CD4-positive, alpha-beta memory T cell (primary cell): ENCODE data around the gene RFXAP. TPM values are rescaled to one million over a fixed set of nuclear protein-coding genes. Genes with fewer than 3 reads are reported as not detected.
A peak's percentile ranks its signal among the peaks of the same experiment; 100 is the strongest.
"Not testable (repeated sequence)": the region's sequence is repeated elsewhere in the genome, so short reads cannot be mapped to it uniquely, and the experiment has no call there.

ENCODE experiments used
- CTCF ChIA-PET: fragments of 350-600 bp; sonication (Branson Sonifier 250); formaldehyde crosslinking; loops from one replicate; lab custom pipeline; 2021; ENCODE audit warnings: inconsistent platforms; ENCODE audit not compliant: partially characterized antibody; lab: Charles Lee
- POLR2A ChIA-PET: fragments of 350-600 bp; sonication (Branson Sonifier 250); formaldehyde crosslinking; loops from one replicate; lab custom pipeline; 2021; ENCODE audit not compliant: partially characterized antibody; lab: Charles Lee
- DNase-seq, 5 donors: peaks; one replicate each; pipeline versions ENCODE4 v3.0.0 to v3.0.0-alpha.2; 2020 to 2022; ENCODE audit warnings: mixed read lengths in 1 of 5
- H3K27ac ChIP-seq: one replicate; pipeline ENCODE4 v1.7.0; 2013; ENCODE audit warnings: low read depth, low read length
- H3K27me3 ChIP-seq: 2 replicates; pipeline ENCODE4 v1.7.0; 2013; ENCODE audit warnings: mild to moderate bottlenecking, low read length, moderate library complexity; ENCODE audit not compliant: insufficient read depth
- H3K36me3 ChIP-seq: 2 replicates; pipeline ENCODE4 v1.7.0; 2013; ENCODE audit warnings: mild to moderate bottlenecking, low read length, moderate library complexity; ENCODE audit not compliant: insufficient read depth
- H3K4me1 ChIP-seq: 2 replicates; pipeline ENCODE4 v1.7.0; 2013; ENCODE audit warnings: mild to moderate bottlenecking, low read length, moderate library complexity; ENCODE audit not compliant: insufficient read depth
- H3K4me3 ChIP-seq, 2 donors: one replicate each; pipeline ENCODE4 v1.7.0; 2013; ENCODE audit warnings: low read length in 2 of 2, mild to moderate bottlenecking in 1 of 2
- H3K9me3 ChIP-seq, 2 donors: one replicate each; pipeline ENCODE4 v1.7.0; 2013; ENCODE audit warnings: low read length in 2 of 2, control low read depth in 1 of 2; ENCODE audit not compliant: control insufficient read depth in 1 of 2
- H3K27ac Mint-ChIP-seq, 7 donors: one replicate each; pipeline ENCODE4 v1.8.0; 2020 to 2021; ENCODE audit warnings: mixed read lengths in 7 of 7, mild to moderate bottlenecking in 6 of 7, inconsistent platforms in 3 of 7, moderate library complexity in 3 of 7
- H3K27me3 Mint-ChIP-seq, 2 donors: one replicate each; pipeline ENCODE4 v1.8.0; 2020 to 2021; ENCODE audit warnings: mixed read lengths in 2 of 2
- H3K36me3 Mint-ChIP-seq, 2 donors: one replicate each; pipeline ENCODE4 v1.8.0; 2020 to 2021; ENCODE audit warnings: mixed read lengths in 2 of 2, inconsistent platforms in 1 of 2, mild to moderate bottlenecking in 1 of 2
- H3K4me1 Mint-ChIP-seq, 4 donors: one replicate each; pipeline ENCODE4 v1.8.0; 2020 to 2021; ENCODE audit warnings: mixed read lengths in 4 of 4, mild to moderate bottlenecking in 1 of 4
- H3K4me3 Mint-ChIP-seq, 8 donors: one replicate each; pipeline ENCODE4 v1.8.0; 2020 to 2021; ENCODE audit warnings: mixed read lengths in 8 of 8, mild to moderate bottlenecking in 7 of 8, moderate library complexity in 6 of 8, inconsistent platforms in 3 of 8
- H3K9me3 Mint-ChIP-seq, 8 donors: one replicate each; pipeline ENCODE4 v1.8.0; 2020 to 2021; ENCODE audit warnings: mixed read lengths in 8 of 8, mild to moderate bottlenecking in 5 of 8, inconsistent platforms in 3 of 8, moderate library complexity in 1 of 8
- intact Hi-C: fragments of 100-400 bp; cut with micrococcal nuclease; formaldehyde crosslinking; loops from one replicate; pipeline ENCODE4 v1.15.1; 2023
- polyA plus RNA-seq, 2 donors: library from polyadenylated mRNA; unstranded; fragments of 300-500 nt; fragmentation: Illumina TruSeq; gene quantifications; one replicate each; pipeline ENCODE4 v1.2.3, GENCODE V29; 2021
- total RNA-seq, 2 experiments: library from RNA; stranded (reverse); gene quantifications; one replicate each; pipeline ENCODE4 v1.2.3, GENCODE V29; 2021

The RFXAP gene
- total and polyA plus RNA-seq, 4 experiments from 2014 or later = 1.6 to 9.9 (median 5.8) TPM

- POLR2A ChIA-PET = no interaction called here
- CTCF ChIA-PET = no interaction called here
- Histone ChIP-seq H3K4me1 (no peaks in the 10 kb centered on the region), H3K9me3 (no peaks in the 10 kb centered on the region), H3K4me3 (no peak overlapping the region), H3K27ac (no peak overlapping the region), H3K36me3 (no peaks in the 10 kb centered on the region), H3K27me3 (no peaks in the 10 kb centered on the region)
- Mint-ChIP-seq H3K36me3 (no peaks in the 10 kb centered on the region), H3K27ac (no peak overlapping the region), H3K27me3 (peaks cover 17 to 23% of the 10 kb centered on the region in 2 donors), H3K4me3 (no peak overlapping the region), H3K9me3 (peaks cover 0 to 2% (median 0%) of the 10 kb centered on the region in 8 donors), H3K4me1 (no peaks in the 10 kb centered on the region)
- no peak for DNase-seq
- intact Hi-C loops = no loop called here
Measured at GRCh38 chr13:36783890-36784289, 35.1 kb upstream of the RFXAP start.

- H3K9me3 ChIP-seq, H3K36me3 Mint-ChIP-seq, H3K9me3 Mint-ChIP-seq, H3K36me3 ChIP-seq, H3K27ac ChIP-seq, H3K4me3 Mint-ChIP-seq, H3K27ac Mint-ChIP-seq, H3K4me1 ChIP-seq, DNase-seq, CTCF ChIA-PET, H3K4me3 ChIP-seq, H3K27me3 ChIP-seq, POLR2A ChIA-PET, intact Hi-C loops, H3K4me1 Mint-ChIP-seq: not testable (repeated sequence)
- H3K27me3 Mint-ChIP-seq = peaks cover 18 to 26% of the 10 kb centered on the region in 2 donors
Measured at GRCh38 chr13:36786175-36786574, 32.8 kb upstream of the RFXAP start.

GRCh38 chr13:36787181-36787580 lies 31.8 kb upstream of the RFXAP start:
- Histone ChIP-seq H3K27ac (no peak overlapping the region), H3K4me1 (no peaks in the 10 kb centered on the region), H3K4me3 (no peak overlapping the region), H3K36me3 (no peaks in the 10 kb centered on the region), H3K9me3 (no peaks in the 10 kb centered on the region), H3K27me3 (no peaks in the 10 kb centered on the region)
- Mint-ChIP-seq H3K9me3 (peaks cover 0 to 2% (median 0%) of the 10 kb centered on the region in 8 donors), H3K36me3 (no peaks in the 10 kb centered on the region), H3K4me3 (no peak overlapping the region), H3K27ac (no peak overlapping the region), H3K4me1 (no peaks in the 10 kb centered on the region), H3K27me3 (peaks cover 18 to 27% of the 10 kb centered on the region in 2 donors)
- ChIA-PET CTCF (no interaction called here), POLR2A (no interaction called here)
- intact Hi-C loops = no loop called here
- DNase-seq = no peak

GRCh38 chr13:36788276-36788675 lies 30.7 kb upstream of the RFXAP start:
- POLR2A ChIA-PET = no interaction called here
- Mint-ChIP-seq H3K27ac (peak overlapping the region in 1 of 7 donors; percentile 13), H3K9me3 (peaks cover 0 to 2% (median 0%) of the 10 kb centered on the region in 8 donors), H3K36me3 (no peaks in the 10 kb centered on the region), H3K4me1 (no peaks in the 10 kb centered on the region), H3K27me3 (peaks cover 18 to 22% of the 10 kb centered on the region in 2 donors), H3K4me3 (no peak overlapping the region)
- Histone ChIP-seq H3K27ac (no peak overlapping the region), H3K27me3 (no peaks in the 10 kb centered on the region), H3K4me3 (no peak overlapping the region), H3K4me1 (no peaks in the 10 kb centered on the region), H3K9me3 (no peaks in the 10 kb centered on the region), H3K36me3 (no peaks in the 10 kb centered on the region)
- no peak for DNase-seq
- CTCF ChIA-PET = no interaction called here
- intact Hi-C loops = no loop called here

- DNase-seq = no peak
- H3K9me3 Mint-ChIP-seq = peaks cover 0 to 2% (median 0%) of the 10 kb centered on the region in 8 donors
- H3K36me3 ChIP-seq = no peaks in the 10 kb centered on the region
- H3K27ac Mint-ChIP-seq = no peak overlapping the region
- H3K4me1 ChIP-seq = no peaks in the 10 kb centered on the region
- no peak overlapping the region for H3K4me3 ChIP-seq
- no peak overlapping the region for H3K27ac ChIP-seq
- no peak overlapping the region for H3K4me3 Mint-ChIP-seq
- H3K27me3 ChIP-seq = no peaks in the 10 kb centered on the region
- H3K36me3 Mint-ChIP-seq = no peaks in the 10 kb centered on the region
- no peaks in the 10 kb centered on the region for H3K4me1 Mint-ChIP-seq
- no peaks in the 10 kb centered on the region for H3K9me3 ChIP-seq
- peaks cover 16 to 22% of the 10 kb centered on the region in 2 donors for H3K27me3 Mint-ChIP-seq
- ChIA-PET POLR2A (no interaction called here), CTCF (interaction anchor here (1.2 kb wide), 1 partner anchor 24 kb away, joined by 3 read pairs; no protein-coding TSS in a partner anchor)
- intact Hi-C loops = no loop called here
Measured at GRCh38 chr13:36789061-36789460, 30.0 kb upstream of the RFXAP start.

GRCh38 chr13:36789730-36790129 lies 29.3 kb upstream of the RFXAP start:
- no peaks in the 10 kb centered on the region for H3K36me3 Mint-ChIP-seq
- no peaks in the 10 kb centered on the region for H3K27me3 ChIP-seq
- intact Hi-C loops = no loop called here
- no peaks in the 10 kb centered on the region for H3K9me3 ChIP-seq
- ChIA-PET POLR2A (no interaction called here), CTCF (interaction anchor here (1.2 kb wide), 1 partner anchor 23 kb away, joined by 3 read pairs; no protein-coding TSS in a partner anchor)
- peaks cover 18 to 19% of the 10 kb centered on the region in 2 donors for H3K27me3 Mint-ChIP-seq
- no peak overlapping the region for H3K27ac ChIP-seq
- H3K27ac Mint-ChIP-seq = no peak overlapping the region
- no peak overlapping the region for H3K4me3 ChIP-seq
- H3K4me1 Mint-ChIP-seq = no peaks in the 10 kb centered on the region
- H3K4me3 Mint-ChIP-seq = no peak overlapping the region
- no peak for DNase-seq
- no peaks in the 10 kb centered on the region for H3K4me1 ChIP-seq
- H3K36me3 ChIP-seq = no peaks in the 10 kb centered on the region
- H3K9me3 Mint-ChIP-seq = peaks cover 0 to 2% (median 0%) of the 10 kb centered on the region in 8 donors

GRCh38 chr13:36794706-36795105 lies 24.3 kb upstream of the RFXAP start:
- Mint-ChIP-seq H3K4me3 (no peak overlapping the region), H3K4me1 (no peaks in the 10 kb centered on the region), H3K36me3 (no peaks in the 10 kb centered on the region), H3K9me3 (no peaks in the 10 kb centered on the region), H3K27ac (no peak overlapping the region), H3K27me3 (peaks cover 6 to 8% of the 10 kb centered on the region in 2 donors)
- no peaks in the 10 kb centered on the region for H3K4me1 ChIP-seq
- H3K27ac ChIP-seq = no peak overlapping the region
- H3K9me3 ChIP-seq = no peaks in the 10 kb centered on the region
- H3K36me3 ChIP-seq = no peaks in the 10 kb centered on the region
- intact Hi-C loops = no loop called here
- DNase-seq = no peak
- ChIA-PET POLR2A (no interaction called here), CTCF (no interaction called here)
- H3K27me3 ChIP-seq = no peaks in the 10 kb centered on the region
- no peak overlapping the region for H3K4me3 ChIP-seq

GRCh38 chr13:36795463-36795862 lies 23.6 kb upstream of the RFXAP start:
- Mint-ChIP-seq H3K4me3 (no peak overlapping the region), H3K27me3 (peaks cover 5% of the 10 kb centered on the region in 2 donors), H3K4me1 (no peaks in the 10 kb centered on the region), H3K27ac (no peak overlapping the region), H3K9me3 (no peaks in the 10 kb centered on the region), H3K36me3 (no peaks in the 10 kb centered on the region)
- Histone ChIP-seq H3K36me3 (no peaks in the 10 kb centered on the region), H3K9me3 (no peaks in the 10 kb centered on the region), H3K27ac (no peak overlapping the region), H3K4me1 (no peaks in the 10 kb centered on the region), H3K27me3 (no peaks in the 10 kb centered on the region), H3K4me3 (no peak overlapping the region)
- ChIA-PET POLR2A (no interaction called here), CTCF (no interaction called here)
- DNase-seq = no peak
- intact Hi-C loops = no loop called here
